HG03139 (cell line): ENCODE results near the gene MT3.
"Not testable (repeated sequence)": the region's sequence is repeated elsewhere in the genome, so short reads cannot be mapped to it uniquely, and the experiment has no call there.

ENCODE experiments used
- ATAC-seq: cut with Tn5 transposase; IDR thresholded peaks from one replicate; pipeline ENCODE4 v1.9.1; 2021; ENCODE audit not compliant: unreplicated experiment

Gene MT3

GRCh38 chr16:56577300-56577625 is 12.1 kb upstream of the MT3 start:
- ATAC-seq, result no peak

- no peak for ATAC-seq
Measured at GRCh38 chr16:56580391-56581048, 8.8 kb upstream of the MT3 start.

GRCh38 chr16:56582911-56583310 is 6.4 kb upstream of the MT3 start:
- ATAC-seq, result not testable (repeated sequence)

GRCh38 chr16:56583351-56584168 is 5.8 kb upstream of the MT3 start:
- ATAC-seq, result no peak

GRCh38 chr16:56584276-56584675 is 5.1 kb upstream of the MT3 start:
- no peak for ATAC-seq

- no peak for ATAC-seq
Measured at GRCh38 chr16:56588781-56589140, 567 bp upstream of the MT3 start.

GRCh38 chr16:56591377-56592060 is 2.2 kb downstream of the MT3 start:
- no peak for ATAC-seq

GRCh38 chr16:56593573-56594291 is 4.4 kb downstream of the MT3 start:
- no peak for ATAC-seq

GRCh38 chr16:56594292-56594619 is 4.9 kb downstream of the MT3 start:
- ATAC-seq, result no peak

- no peak for ATAC-seq
Measured at GRCh38 chr16:56600398-56600999, 11.2 kb downstream of the MT3 start.

GRCh38 chr16:56601325-56601724 is 12.0 kb downstream of the MT3 start:
- no peak for ATAC-seq

GRCh38 chr16:56603589-56603988 is 14.3 kb downstream of the MT3 start:
- no peak for ATAC-seq

- ATAC-seq, result no peak
Measured at GRCh38 chr16:56604966-56605365, 15.6 kb downstream of the MT3 start.

- no peak for ATAC-seq
Measured at GRCh38 chr16:56605475-56605874, 16.1 kb downstream of the MT3 start.

- ATAC-seq, result no peak
Measured at GRCh38 chr16:56606071-56606475, 16.7 kb downstream of the MT3 start.

GRCh38 chr16:56606476-56607108 is 17.3 kb downstream of the MT3 start:
- ATAC-seq, result no peak

GRCh38 chr16:56607109-56607618 is 17.8 kb downstream of the MT3 start:
- no peak for ATAC-seq

GRCh38 chr16:56607675-56608042 is 18.3 kb downstream of the MT3 start:
- no peak for ATAC-seq

GRCh38 chr16:56608043-56608875 is 18.9 kb downstream of the MT3 start, which contains the start of gene MT2A:
Gene MT2A (plus strand): TSS chr16:56608584. CDS start chr16:56608656, 72 bp downstream.
- ATAC-seq, result peak; percentile 90
